HCT116 (cell line): ENCODE measurements around the gene JAG1. TPM values are rescaled to one million over a fixed set of nuclear protein-coding genes. Genes with fewer than 3 reads are reported as not detected.

Experiments used
- ATAC-seq: fragments of 200-7000 bp; cut with Tn5 transposase; 2 replicates; pipeline ENCODE4 v1.9.1; 2020; ENCODE audit warnings: mild to moderate bottlenecking, moderate library complexity
- BruUV-seq: library from RNA; stranded (reverse); fragments of 400-500 nt; replicated peaks from 2 replicates; lab custom pipeline; 2021; lab: Mats Ljungman, UMichigan
- CTCF ChIA-PET: fragments of 300-600 bp; sonication (Branson Sonifier 250); formaldehyde crosslinking; loops from one replicate; lab custom pipeline; 2021; ENCODE audit warnings: antibody characterized with exemption; lab: Charles Lee
- POLR2A ChIA-PET: fragments of 300-600, 350-600 bp; sonication (Branson Sonifier 250); formaldehyde crosslinking; loops from one replicate; lab custom pipeline; 2021; ENCODE audit warnings: antibody characterized with exemption; lab: Charles Lee
- RAD21 ChIA-PET, 2 experiments: fragments of 300-600 bp; sonication (Branson Sonifier 250); formaldehyde crosslinking; loops; one replicate each; lab custom pipeline; 2023; ENCODE audit warnings: low total read pairs in 2 of 2; ENCODE audit not compliant: uncharacterized antibody in 2 of 2, unreplicated experiment in 2 of 2, low non-redundant PET in 1 of 2; lab: Charles Lee
- DNase-seq: peaks from one replicate; pipeline ENCODE4 v3.0.0-alpha.2; 2010; ENCODE audit warnings: low read depth, low spot score
- H2AFZ ChIP-seq: fragments of 200-600 bp; shearing (Covaris generic), sonication (generic); 2 replicates; pipeline ENCODE4 v1.6.1; 2017; ENCODE audit warnings: low read depth, mixed run types, mixed read lengths, antibody characterized with exemption, low read length; ENCODE audit not compliant: poor library complexity, severe bottlenecking
- H3K27ac ChIP-seq: 2 replicates; pipeline ENCODE4 v1.5.1; 2012; ENCODE audit warnings: low read depth, low read length
- H3K27me3 ChIP-seq: fragments of 200-600 bp; sonication (generic); 2 replicates; pipeline ENCODE4 v1.6.1; 2016; ENCODE audit warnings: mixed run types, low read length, mixed read lengths; ENCODE audit not compliant: insufficient read depth
- H3K36me3 ChIP-seq, 2 experiments: fragments of 200-500 bp in 1 of 2; fragments of 200-600 bp in 1 of 2; sonication (Bioruptor generic) in 1 of 2; sonication (generic) in 1 of 2; 2 replicates each; pipeline versions ENCODE4 v1.5.1 to v1.6.1; 2014 to 2016; ENCODE audit warnings: low read length in 2 of 2, inconsistent platforms in 1 of 2, mixed read lengths in 1 of 2, mixed run types in 1 of 2; ENCODE audit not compliant: insufficient read depth in 2 of 2, control insufficient read depth in 1 of 2
- H3K4me1 ChIP-seq, 2 experiments: fragments of 200-600 bp in 1 of 2; sonication (generic) in 1 of 2; 2 replicates each; pipeline versions ENCODE4 v1.5.1 to v1.6.1; 2012 to 2017; ENCODE audit warnings: low read length in 2 of 2, inconsistent platforms in 1 of 2, mild to moderate bottlenecking in 1 of 2, mixed read lengths in 1 of 2, mixed run types in 1 of 2, moderate library complexity in 1 of 2; ENCODE audit not compliant: insufficient read depth in 2 of 2, control insufficient read depth in 1 of 2
- H3K4me2 ChIP-seq: fragments of 200-600 bp; sonication (generic); 2 replicates; pipeline ENCODE4 v1.6.1; 2017; ENCODE audit warnings: mixed run types, low read length, mixed read lengths
- H3K4me3 ChIP-seq, 2 experiments: fragments of 200-600 bp in 1 of 2; sonication (generic) in 1 of 2; replicated peaks in 1 of 2; 2 replicates each; pipeline ENCODE4 v1.5.1; 2011 to 2016; ENCODE audit warnings: low read length in 2 of 2, control low read depth in 1 of 2, low read depth in 1 of 2, mild to moderate bottlenecking in 1 of 2, mixed read lengths in 1 of 2, mixed run types in 1 of 2
- H3K79me2 ChIP-seq: fragments of 200-600 bp; sonication (generic); 2 replicates; pipeline ENCODE4 v1.6.1; 2017; ENCODE audit warnings: mild to moderate bottlenecking, mixed run types, low read length, moderate library complexity, mixed read lengths; ENCODE audit not compliant: insufficient read depth
- H3K9ac ChIP-seq: fragments of 200-600 bp; sonication (generic); 2 replicates; pipeline ENCODE4 v1.6.1; 2016; ENCODE audit warnings: low read length, mixed read lengths
- H3K9me2 ChIP-seq: fragments of 200-600 bp; sonication (generic), shearing (Covaris generic); 2 replicates; pipeline ENCODE4 v1.6.1; 2017; ENCODE audit warnings: mixed run types, mild to moderate bottlenecking, moderate library complexity; ENCODE audit not compliant: insufficient read depth
- H3K9me3 ChIP-seq, 2 experiments: fragments of 200-500 bp in 1 of 2; fragments of 200-600 bp in 1 of 2; sonication (Bioruptor generic) in 1 of 2; sonication (generic) in 1 of 2; 2 replicates each; pipeline ENCODE4 v1.6.1; 2014 to 2017; ENCODE audit warnings: low read length in 2 of 2, mixed read lengths in 2 of 2, inconsistent platforms in 1 of 2, low read depth in 1 of 2, mild to moderate bottlenecking in 1 of 2, mixed run types in 1 of 2, moderate library complexity in 1 of 2; ENCODE audit not compliant: control insufficient read depth in 1 of 2, insufficient read depth in 1 of 2
- H4K20me1 ChIP-seq: fragments of 200-600 bp; sonication (generic), shearing (Covaris generic); 2 replicates; pipeline ENCODE4 v1.6.1; 2017; ENCODE audit warnings: mixed run types, mild to moderate bottlenecking, moderate library complexity; ENCODE audit not compliant: insufficient read depth
- EGR1 ChIP-seq: IDR thresholded peaks from 2 replicates; pipeline ENCODE4 v1.6.1; 2012; ENCODE audit warnings: low read depth
- ELF1 ChIP-seq: IDR thresholded peaks from 2 replicates; pipeline ENCODE4 v1.6.1; 2012; ENCODE audit warnings: low read depth, borderline replicate concordance
- EZH2phosphoT487 ChIP-seq: fragments of 200-600 bp; IDR thresholded peaks from 2 replicates; pipeline ENCODE4 v1.6.1; 2018; ENCODE audit warnings: antibody characterized with exemption, borderline replicate concordance
- FOSL1 ChIP-seq: IDR thresholded peaks from 2 replicates; pipeline ENCODE4 v1.6.1; 2012; ENCODE audit warnings: low read depth
- JUND ChIP-seq: IDR thresholded peaks from 2 replicates; pipeline ENCODE4 v1.6.1; 2012
- POLR2AphosphoS5 ChIP-seq: IDR thresholded peaks from 2 replicates; pipeline ENCODE4 v1.6.1; 2011; ENCODE audit warnings: mild to moderate bottlenecking, low read depth, low read length, moderate library complexity
- SRF ChIP-seq: IDR thresholded peaks from 2 replicates; pipeline ENCODE4 v1.6.1; 2012; ENCODE audit warnings: low read depth
- TCF7L2 ChIP-seq: IDR thresholded peaks from 2 replicates; pipeline ENCODE4 v1.7.0; 2011; ENCODE audit warnings: borderline replicate concordance, inconsistent platforms; ENCODE audit not compliant: insufficient read depth, insufficient read length; ENCODE audit errors: extremely low read depth
- YY1 ChIP-seq: IDR thresholded peaks from 2 replicates; pipeline ENCODE4 v1.6.1; 2011; ENCODE audit warnings: low read length, low read depth, moderate library complexity, mild to moderate bottlenecking; ENCODE audit not compliant: insufficient replicate concordance; ENCODE audit errors: extremely low read depth
- ZNF274 ChIP-seq: fragments of 200-500 bp; sonication (Bioruptor generic); IDR thresholded peaks from 2 replicates; pipeline ENCODE4 v1.6.1; 2014; ENCODE audit warnings: mild to moderate bottlenecking, low read depth, low read length, inconsistent platforms
- intact Hi-C: fragments of 100-400 bp; cut with micrococcal nuclease; formaldehyde crosslinking; loops from 2 replicates; pipeline ENCODE4 v1.10.0; 2022
- total RNA-seq: library from RNA; stranded (reverse); gene quantifications from one replicate; pipeline ENCODE4 v1.2.1, GENCODE V29; 2021; ENCODE audit not compliant: unreplicated experiment
- TF ChIP-seq, protein P1 (sequence below): IDR thresholded peaks from 2 replicates; pipeline ENCODE4 v1.6.1; 2012

Gene JAG1
- total RNA-seq, 1 experiment from 2014 or later, result 31.9 TPM

DNA sequence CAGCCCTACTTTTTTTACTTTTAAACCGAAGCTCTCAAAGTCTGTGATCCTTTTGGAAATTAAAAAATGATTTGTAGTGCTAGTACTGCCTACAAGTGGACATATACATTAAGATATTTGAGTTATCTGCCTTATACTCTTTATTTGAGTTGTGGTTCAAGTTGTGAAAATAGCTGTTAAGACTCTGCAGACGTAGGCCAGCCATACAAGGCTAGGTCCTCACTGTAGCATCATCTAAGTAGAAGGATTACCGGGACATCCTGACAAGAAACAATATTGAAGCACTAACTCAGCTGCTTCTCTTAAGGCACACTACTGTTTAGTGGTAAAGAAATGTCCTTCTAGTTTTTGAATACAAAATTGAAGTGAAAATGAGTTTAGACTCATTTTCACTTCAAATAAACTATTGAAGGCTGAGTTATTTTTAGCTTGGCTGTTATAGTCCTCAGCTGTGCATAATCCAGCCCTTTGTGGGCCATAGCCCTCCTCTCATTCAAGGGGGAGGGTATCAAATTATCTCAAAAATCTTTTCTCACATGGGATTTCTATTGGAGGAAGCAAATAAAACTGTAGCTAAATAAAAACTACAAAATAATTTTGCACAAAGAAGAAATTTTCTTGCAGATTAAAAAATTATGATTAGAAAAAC lies 68.1 kb downstream of the JAG1 start:
- ChIA-PET RAD21 (no interaction called here), CTCF (no interaction called here), POLR2A (interaction anchor here (1.0 kb wide), 1 partner anchor 8 kb away, joined by 3 read pairs; no protein-coding TSS in a partner anchor)
- DNase-seq (no peak), ATAC-seq (no peak)
- Histone ChIP-seq H4K20me1 (no peaks in the 10 kb centered on the region), H3K27me3 (no peaks in the 10 kb centered on the region), H3K9me2 (no peaks in the 10 kb centered on the region), H3K36me3 (no peaks in the 10 kb centered on the region; a peak in 1 of 4 replicates), H3K4me1 (peaks cover 19 to 29% of the 10 kb centered on the region in 2 experiments), H3K4me3 (no peak overlapping the region), H2AFZ (no peak overlapping the region), H3K79me2 (no peaks in the 10 kb centered on the region), H3K4me2 (no peak overlapping the region), H3K9me3 (no peaks in the 10 kb centered on the region), H3K9ac (no peak overlapping the region), H3K27ac (no peak overlapping the region)
- TF ChIP-seq, protein P1, sequence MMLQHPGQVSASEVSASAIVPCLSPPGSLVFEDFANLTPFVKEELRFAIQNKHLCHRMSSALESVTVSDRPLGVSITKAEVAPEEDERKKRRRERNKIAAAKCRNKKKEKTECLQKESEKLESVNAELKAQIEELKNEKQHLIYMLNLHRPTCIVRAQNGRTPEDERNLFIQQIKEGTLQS, result no peak
- TF ChIP-seq JUND (no peak), ELF1 (no peak), ZNF274 (no peak), SRF (no peak), FOSL1 (no peak), EZH2phosphoT487 (no peak), EGR1 (no peak), TCF7L2 (no peak), POLR2AphosphoS5 (no peak), YY1 (no peak)
- no TSS peak for BruUV-seq
- intact Hi-C loops, result no loop called here
